ENCODE data around the gene COL2A1.

The COL2A1 gene

GRCh38 chr12:48002773-48003218 lies 1.5 kb downstream of the COL2A1 start:
- ChIA-PET POLR2A (no interaction called here), CTCF (no interaction called here)
- DNase-seq (ENCODE audit: extremely low spot score), result no peak
- no peak for TF ChIP-seq CTCF (IDR thresholded peaks at IDR 0.05; ENCODE audit: control extremely low read depth, extremely low read depth, low read depth, missing control alignments)

- POLR2A ChIA-PET, result no interaction called here
- CTCF ChIA-PET, result interaction anchor here (1.7 kb wide), 1 partner anchor 162 kb away, joined by 4 read pairs; no protein-coding TSS in a partner anchor
- TF ChIP-seq CTCF (IDR thresholded peaks at IDR 0.05; ENCODE audit: control extremely low read depth, extremely low read depth, low read depth, missing control alignments), result no peak
- DNase-seq (ENCODE audit: extremely low spot score), result no peak
Observed at GRCh38 chr12:48002414-48002730, 1.9 kb downstream of the COL2A1 start.

- POLR2A ChIA-PET, result no interaction called here
- no peak for DNase-seq (ENCODE audit: extremely low spot score)
- TF ChIP-seq CTCF (IDR thresholded peaks at IDR 0.05; ENCODE audit: control extremely low read depth, extremely low read depth, low read depth, missing control alignments), result no peak
Observed at GRCh38 chr12:48001505-48002413, 2.5 kb downstream of the COL2A1 start.

GRCh38 chr12:48000878-48001504 lies 3.3 kb downstream of the COL2A1 start:
- CTCF ChIA-PET, result interaction anchor here (1.7 kb wide), 1 partner anchor 163 kb away, joined by 4 read pairs; no protein-coding TSS in a partner anchor
- DNase-seq (ENCODE audit: extremely low spot score), result no peak
- TF ChIP-seq CTCF (IDR thresholded peaks at IDR 0.05; ENCODE audit: control extremely low read depth, extremely low read depth, low read depth, missing control alignments), result no peak
- POLR2A ChIA-PET, result no interaction called here

More at GRCh38 chr12:48001505-48002413, 2.5 kb downstream of the COL2A1 start:
- CTCF ChIA-PET, result interaction anchor here (1.7 kb wide), 1 partner anchor 163 kb away, joined by 4 read pairs; no protein-coding TSS in a partner anchor

- ChIA-PET POLR2A (no interaction called here), CTCF (no interaction called here)
- TF ChIP-seq CTCF (IDR thresholded peaks at IDR 0.05; ENCODE audit: control extremely low read depth, extremely low read depth, low read depth, missing control alignments), result no peak
- no peak for DNase-seq (ENCODE audit: extremely low spot score)
Observed at GRCh38 chr12:47999816-48000215, 4.5 kb downstream of the COL2A1 start.

- POLR2A ChIA-PET, result no interaction called here
Observed at GRCh38 chr12:47997321-47997720, 7.0 kb downstream of the COL2A1 start.

More at GRCh38 chr12:47997321-47997720, 7.0 kb downstream of the COL2A1 start:
- TF ChIP-seq CTCF (IDR thresholded peaks at IDR 0.05; ENCODE audit: control extremely low read depth, extremely low read depth, low read depth, missing control alignments), result no peak
- CTCF ChIA-PET, result no interaction called here
- DNase-seq (ENCODE audit: extremely low spot score), result no peak
